Ishikawa (cell line): Measurements from ENCODE around the gene VEGFA.
A peak's percentile ranks its signal among the peaks of the same experiment; 100 is the strongest.

Experiments used
- CEBPB ChIP-seq: IDR thresholded peaks from 2 replicates; pipeline ENCODE4 v1.6.1; 2012
- CREB1 ChIP-seq: IDR thresholded peaks from 2 replicates; pipeline ENCODE4 v1.6.1; 2012; ENCODE audit warnings: low read depth
- EGR1 ChIP-seq: IDR thresholded peaks from 2 replicates; pipeline ENCODE4 v1.6.1; 2012
- EP300 ChIP-seq: IDR thresholded peaks from 2 replicates; pipeline ENCODE4 v1.6.1; 2012; ENCODE audit warnings: borderline replicate concordance
- FOXM1 ChIP-seq: IDR thresholded peaks from 2 replicates; pipeline ENCODE4 v1.6.1; 2012; ENCODE audit warnings: low read depth, borderline replicate concordance
- NFIC ChIP-seq: IDR thresholded peaks from 2 replicates; pipeline ENCODE4 v1.6.1; 2012
- RAD21 ChIP-seq: IDR thresholded peaks from 2 replicates; pipeline ENCODE4 v1.6.1; 2012; ENCODE audit warnings: low read depth
- TAF1 ChIP-seq: IDR thresholded peaks from 2 replicates; pipeline ENCODE4 v1.6.1; 2012; ENCODE audit warnings: low read depth, mild to moderate bottlenecking
- TCF12 ChIP-seq: IDR thresholded peaks from 2 replicates; pipeline ENCODE4 v1.6.1; 2012; ENCODE audit warnings: low read depth
- TEAD4 ChIP-seq: IDR thresholded peaks from 2 replicates; pipeline ENCODE4 v1.6.1; 2012
- YY1 ChIP-seq: IDR thresholded peaks from 2 replicates; pipeline ENCODE4 v1.6.1; 2012; ENCODE audit warnings: low read depth
- ZBTB7A ChIP-seq: IDR thresholded peaks from 2 replicates; pipeline ENCODE4 v1.6.1; 2012; ENCODE audit warnings: low read depth
- TF ChIP-seq, protein P1 (sequence below): IDR thresholded peaks from 2 replicates; pipeline ENCODE4 v1.6.1; 2012; ENCODE audit warnings: low read depth, mild to moderate bottlenecking
- TF ChIP-seq, protein P2 (sequence below): IDR thresholded peaks from 2 replicates; pipeline ENCODE4 v1.6.1; 2012
- TF ChIP-seq, protein P3 (sequence below): IDR thresholded peaks from 2 replicates; pipeline ENCODE4 v1.6.1; 2012

Gene VEGFA

DNA sequence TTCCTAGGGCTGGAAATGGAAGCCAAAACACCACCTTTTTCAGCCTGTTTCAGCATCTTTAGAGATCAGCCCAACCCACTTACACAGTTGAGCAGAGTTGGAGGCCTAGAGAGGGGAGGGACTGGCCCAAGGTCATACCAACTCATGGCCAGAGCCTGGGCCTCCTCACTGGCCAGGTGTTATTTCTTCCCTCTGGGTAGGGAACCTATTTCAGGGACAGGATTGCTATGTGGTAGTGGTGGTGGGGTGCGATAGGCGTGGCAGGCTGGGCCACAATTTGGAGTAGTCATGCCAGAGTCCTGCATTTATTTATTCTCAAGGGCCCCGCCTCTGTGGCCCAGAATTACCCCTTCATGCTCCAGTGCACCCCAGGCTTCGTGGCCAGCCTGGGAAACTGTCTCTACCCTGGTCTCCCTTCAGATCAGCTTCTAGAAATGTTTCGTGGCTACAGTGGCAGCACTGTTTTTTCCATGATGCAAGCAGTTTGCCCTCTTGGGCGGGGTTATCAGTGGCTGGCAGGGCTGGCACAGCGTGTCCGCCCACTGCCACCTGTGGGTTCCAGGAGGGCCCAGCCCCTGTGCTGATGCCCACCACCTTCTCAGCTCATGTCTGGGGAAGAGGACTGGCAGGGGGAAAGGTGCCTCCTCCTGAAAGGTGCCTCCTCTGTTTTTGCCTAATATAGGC, 6.2 kb downstream of the VEGFA start:
- TF ChIP-seq EGR1 (no peak), RAD21 (no peak), YY1 (no peak), TCF12 (no peak), FOXM1 (no peak), NFIC (no peak), TEAD4 (no peak), CEBPB (no peak)
- TF ChIP-seq, protein P1, sequence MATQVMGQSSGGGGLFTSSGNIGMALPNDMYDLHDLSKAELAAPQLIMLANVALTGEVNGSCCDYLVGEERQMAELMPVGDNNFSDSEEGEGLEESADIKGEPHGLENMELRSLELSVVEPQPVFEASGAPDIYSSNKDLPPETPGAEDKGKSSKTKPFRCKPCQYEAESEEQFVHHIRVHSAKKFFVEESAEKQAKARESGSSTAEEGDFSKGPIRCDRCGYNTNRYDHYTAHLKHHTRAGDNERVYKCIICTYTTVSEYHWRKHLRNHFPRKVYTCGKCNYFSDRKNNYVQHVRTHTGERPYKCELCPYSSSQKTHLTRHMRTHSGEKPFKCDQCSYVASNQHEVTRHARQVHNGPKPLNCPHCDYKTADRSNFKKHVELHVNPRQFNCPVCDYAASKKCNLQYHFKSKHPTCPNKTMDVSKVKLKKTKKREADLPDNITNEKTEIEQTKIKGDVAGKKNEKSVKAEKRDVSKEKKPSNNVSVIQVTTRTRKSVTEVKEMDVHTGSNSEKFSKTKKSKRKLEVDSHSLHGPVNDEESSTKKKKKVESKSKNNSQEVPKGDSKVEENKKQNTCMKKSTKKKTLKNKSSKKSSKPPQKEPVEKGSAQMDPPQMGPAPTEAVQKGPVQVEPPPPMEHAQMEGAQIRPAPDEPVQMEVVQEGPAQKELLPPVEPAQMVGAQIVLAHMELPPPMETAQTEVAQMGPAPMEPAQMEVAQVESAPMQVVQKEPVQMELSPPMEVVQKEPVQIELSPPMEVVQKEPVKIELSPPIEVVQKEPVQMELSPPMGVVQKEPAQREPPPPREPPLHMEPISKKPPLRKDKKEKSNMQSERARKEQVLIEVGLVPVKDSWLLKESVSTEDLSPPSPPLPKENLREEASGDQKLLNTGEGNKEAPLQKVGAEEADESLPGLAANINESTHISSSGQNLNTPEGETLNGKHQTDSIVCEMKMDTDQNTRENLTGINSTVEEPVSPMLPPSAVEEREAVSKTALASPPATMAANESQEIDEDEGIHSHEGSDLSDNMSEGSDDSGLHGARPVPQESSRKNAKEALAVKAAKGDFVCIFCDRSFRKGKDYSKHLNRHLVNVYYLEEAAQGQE = no peak

DNA sequence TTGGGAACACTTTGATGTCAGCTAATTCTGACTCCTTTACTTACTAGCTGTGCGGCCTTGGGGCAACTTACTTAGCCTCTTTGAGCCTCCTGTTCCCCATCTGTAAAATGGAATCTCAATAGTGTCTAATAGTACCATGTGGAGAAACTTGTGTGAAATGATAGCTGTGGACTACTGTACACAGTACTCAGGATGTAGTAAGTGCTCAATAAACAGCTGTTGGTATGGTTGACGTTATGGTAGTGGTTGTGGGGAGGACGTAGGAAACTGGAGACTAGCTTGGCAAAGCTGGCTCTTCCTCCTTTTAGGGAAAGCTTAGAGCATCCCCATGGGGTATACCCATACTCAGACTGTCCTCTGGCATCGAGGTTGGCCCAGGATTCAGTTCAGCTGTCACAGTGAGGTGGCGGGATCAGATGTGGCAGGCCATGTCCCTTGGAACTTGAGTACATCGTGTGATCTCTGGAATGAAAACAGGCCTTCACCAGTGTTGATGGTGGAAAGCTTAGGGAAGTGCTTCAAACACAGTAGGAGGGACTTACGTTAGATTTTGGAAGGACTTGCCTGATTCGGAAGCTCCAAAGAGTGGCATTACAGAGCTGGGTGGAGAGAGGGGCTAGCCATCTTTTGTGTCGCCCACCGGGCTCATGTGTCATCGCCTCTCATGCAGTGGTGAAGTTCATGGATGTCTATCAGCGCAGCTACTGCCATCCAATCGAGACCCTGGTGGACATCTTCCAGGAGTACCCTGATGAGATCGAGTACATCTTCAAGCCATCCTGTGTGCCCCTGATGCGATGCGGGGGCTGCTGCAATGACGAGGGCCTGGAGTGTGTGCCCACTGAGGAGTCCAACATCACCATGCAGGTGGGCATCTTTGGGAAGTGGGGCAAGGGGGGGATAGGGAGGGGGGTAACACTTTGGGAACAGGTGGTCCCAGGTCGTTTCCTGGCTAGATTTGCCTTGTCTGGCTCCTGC, 7.1 kb downstream of the VEGFA start:
- TF ChIP-seq, protein P2, sequence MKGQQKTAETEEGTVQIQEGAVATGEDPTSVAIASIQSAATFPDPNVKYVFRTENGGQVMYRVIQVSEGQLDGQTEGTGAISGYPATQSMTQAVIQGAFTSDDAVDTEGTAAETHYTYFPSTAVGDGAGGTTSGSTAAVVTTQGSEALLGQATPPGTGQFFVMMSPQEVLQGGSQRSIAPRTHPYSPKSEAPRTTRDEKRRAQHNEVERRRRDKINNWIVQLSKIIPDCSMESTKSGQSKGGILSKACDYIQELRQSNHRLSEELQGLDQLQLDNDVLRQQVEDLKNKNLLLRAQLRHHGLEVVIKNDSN = no peak

DNA sequence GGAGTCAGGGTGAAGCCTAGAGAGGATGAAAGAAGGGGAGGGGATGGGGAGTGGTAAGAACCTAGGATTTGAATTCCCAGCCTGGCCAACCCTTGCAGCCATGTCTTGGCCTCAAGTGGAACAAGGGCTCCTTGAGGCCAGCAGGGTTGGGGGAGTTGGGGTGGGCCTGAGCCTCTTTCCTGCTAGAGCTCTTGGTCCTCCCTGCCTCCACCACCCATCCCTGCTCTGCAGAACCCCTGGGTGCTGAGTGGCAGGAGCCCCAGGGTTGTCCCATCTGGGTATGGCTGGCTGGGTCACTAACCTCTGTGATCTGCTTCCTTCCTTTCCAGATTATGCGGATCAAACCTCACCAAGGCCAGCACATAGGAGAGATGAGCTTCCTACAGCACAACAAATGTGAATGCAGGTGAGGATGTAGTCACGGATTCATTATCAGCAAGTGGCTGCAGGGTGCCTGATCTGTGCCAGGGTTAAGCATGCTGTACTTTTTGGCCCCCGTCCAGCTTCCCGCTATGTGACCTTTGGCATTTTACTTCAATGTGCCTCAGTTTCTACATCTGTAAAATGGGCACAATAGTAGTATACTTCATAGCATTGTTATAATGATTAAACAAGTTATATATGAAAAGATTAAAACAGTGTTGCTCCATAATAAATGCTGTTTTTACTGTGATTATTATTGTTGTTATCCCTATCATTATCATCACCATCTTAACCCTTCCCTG, 8.3 kb downstream of the VEGFA start:
- no peak for TF ChIP-seq CEBPB
- peak; percentile 25; the same call in 1 of the 2 replicates for TF ChIP-seq NFIC

DNA sequence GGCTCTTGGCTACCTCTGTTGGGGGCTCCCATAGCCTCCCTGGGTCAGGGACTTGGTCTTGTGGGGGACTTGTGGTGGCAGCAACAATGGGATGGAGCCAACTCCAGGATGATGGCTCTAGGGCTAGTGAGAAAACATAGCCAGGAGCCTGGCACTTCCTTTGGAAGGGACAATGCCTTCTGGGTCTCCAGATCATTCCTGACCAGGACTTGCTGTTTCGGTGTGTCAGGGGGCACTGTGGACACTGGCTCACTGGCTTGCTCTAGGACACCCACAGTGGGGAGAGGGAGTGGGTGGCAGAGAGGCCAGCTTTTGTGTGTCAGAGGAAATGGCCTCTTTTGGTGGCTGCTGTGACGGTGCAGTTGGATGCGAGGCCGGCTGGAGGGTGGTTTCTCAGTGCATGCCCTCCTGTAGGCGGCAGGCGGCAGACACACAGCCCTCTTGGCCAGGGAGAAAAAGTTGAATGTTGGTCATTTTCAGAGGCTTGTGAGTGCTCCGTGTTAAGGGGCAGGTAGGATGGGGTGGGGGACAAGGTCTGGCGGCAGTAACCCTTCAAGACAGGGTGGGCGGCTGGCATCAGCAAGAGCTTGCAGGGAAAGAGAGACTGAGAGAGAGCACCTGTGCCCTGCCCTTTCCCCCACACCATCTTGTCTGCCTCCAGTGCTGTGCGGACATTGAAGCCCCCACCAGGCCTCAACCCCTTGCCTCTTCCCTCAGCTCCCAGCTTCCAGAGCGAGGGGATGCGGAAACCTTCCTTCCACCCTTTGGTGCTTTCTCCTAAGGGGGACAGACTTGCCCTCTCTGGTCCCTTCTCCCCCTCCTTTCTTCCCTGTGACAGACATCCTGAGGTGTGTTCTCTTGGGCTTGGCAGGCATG, 9.2 kb downstream of the VEGFA start:
- TF ChIP-seq TEAD4 = no peak
- no peak for TF ChIP-seq CEBPB
- TF ChIP-seq NFIC = no peak
- TF ChIP-seq, protein P1 = no peak
- no peak for TF ChIP-seq FOXM1
- TF ChIP-seq, protein P3, sequence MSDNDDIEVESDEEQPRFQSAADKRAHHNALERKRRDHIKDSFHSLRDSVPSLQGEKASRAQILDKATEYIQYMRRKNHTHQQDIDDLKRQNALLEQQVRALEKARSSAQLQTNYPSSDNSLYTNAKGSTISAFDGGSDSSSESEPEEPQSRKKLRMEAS = no peak

DNA sequence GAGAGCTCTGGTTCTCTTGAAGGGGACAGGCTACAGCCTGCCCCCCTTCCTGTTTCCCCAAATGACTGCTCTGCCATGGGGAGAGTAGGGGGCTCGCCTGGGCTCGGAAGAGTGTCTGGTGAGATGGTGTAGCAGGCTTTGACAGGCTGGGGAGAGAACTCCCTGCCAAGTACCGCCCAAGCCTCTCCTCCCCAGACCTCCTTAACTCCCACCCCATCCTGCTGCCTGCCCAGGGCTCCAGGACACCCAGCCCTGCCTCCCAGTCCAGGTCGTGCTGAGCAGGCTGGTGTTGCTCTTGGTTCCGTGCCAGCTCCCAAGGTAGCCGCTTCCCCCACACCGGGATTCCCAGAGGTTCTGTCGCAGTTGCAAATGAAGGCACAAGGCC, 9.8 kb downstream of the VEGFA start:
- TF ChIP-seq ZBTB7A = no peak
- no peak for TF ChIP-seq TCF12
- peak; percentile 49; the same call in 1 of the 2 replicates for TF ChIP-seq NFIC
- TF ChIP-seq TEAD4 = no peak

DNA sequence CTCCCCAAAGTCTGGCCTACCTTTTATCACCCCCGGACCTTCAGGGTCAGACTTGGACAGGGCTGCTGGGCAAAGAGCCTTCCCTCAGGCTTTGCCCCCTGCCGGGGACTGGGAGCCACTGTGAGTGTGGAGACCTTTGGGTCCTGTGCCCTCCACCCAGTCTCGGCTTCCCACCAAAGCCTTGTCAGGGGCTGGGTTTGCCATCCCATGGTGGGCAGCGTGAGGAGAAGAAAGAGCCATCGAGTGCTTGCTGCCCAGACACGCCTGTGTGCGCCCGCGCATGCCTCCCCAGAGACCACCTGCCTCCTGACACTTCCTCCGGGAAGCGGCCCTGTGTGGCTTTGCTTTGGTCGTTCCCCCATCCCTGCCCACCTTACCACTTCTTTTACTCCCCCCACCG, 10.3 kb downstream of the VEGFA start:
- TF ChIP-seq ZBTB7A (no peak), TEAD4 (no peak), TCF12 (no peak), TAF1 (no peak), YY1 (no peak), NFIC (no peak), CREB1 (no peak), CEBPB (no peak), FOXM1 (no peak), EP300 (no peak), EGR1 (no peak), RAD21 (no peak)
- TF ChIP-seq, protein P2 = no peak
- TF ChIP-seq, protein P1 = no peak
- TF ChIP-seq, protein P3 = no peak
